Fibroblast of pulmonary artery (primary cell): Measurements from ENCODE around the gene CHD1L.

Experiments
- DNase-seq: peaks from one replicate; pipeline ENCODE4 v3.0.0-alpha.2; 2010; ENCODE audit warnings: low read depth
- H3K4me3 ChIP-seq: replicated peaks from 2 replicates; pipeline ENCODE4 v1.5.1; 2011; ENCODE audit warnings: low read depth, mild to moderate bottlenecking, control low read depth, low read length, moderate library complexity
- TF ChIP-seq, protein P1 (sequence below): IDR thresholded peaks from 2 replicates; pipeline ENCODE4 v1.5.1; 2011; ENCODE audit warnings: mild to moderate bottlenecking, control low read depth, low read length, inconsistent platforms; ENCODE audit errors: missing control alignments

CHD1L gene

GRCh38 chr1:147246044-147246690 is 3.7 kb downstream of the CHD1L start:
- DNase-seq = peak; percentile 16
- no peak overlapping the region for H3K4me3 ChIP-seq
- TF ChIP-seq, protein P1, sequence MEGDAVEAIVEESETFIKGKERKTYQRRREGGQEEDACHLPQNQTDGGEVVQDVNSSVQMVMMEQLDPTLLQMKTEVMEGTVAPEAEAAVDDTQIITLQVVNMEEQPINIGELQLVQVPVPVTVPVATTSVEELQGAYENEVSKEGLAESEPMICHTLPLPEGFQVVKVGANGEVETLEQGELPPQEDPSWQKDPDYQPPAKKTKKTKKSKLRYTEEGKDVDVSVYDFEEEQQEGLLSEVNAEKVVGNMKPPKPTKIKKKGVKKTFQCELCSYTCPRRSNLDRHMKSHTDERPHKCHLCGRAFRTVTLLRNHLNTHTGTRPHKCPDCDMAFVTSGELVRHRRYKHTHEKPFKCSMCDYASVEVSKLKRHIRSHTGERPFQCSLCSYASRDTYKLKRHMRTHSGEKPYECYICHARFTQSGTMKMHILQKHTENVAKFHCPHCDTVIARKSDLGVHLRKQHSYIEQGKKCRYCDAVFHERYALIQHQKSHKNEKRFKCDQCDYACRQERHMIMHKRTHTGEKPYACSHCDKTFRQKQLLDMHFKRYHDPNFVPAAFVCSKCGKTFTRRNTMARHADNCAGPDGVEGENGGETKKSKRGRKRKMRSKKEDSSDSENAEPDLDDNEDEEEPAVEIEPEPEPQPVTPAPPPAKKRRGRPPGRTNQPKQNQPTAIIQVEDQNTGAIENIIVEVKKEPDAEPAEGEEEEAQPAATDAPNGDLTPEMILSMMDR = no peak

DNA sequence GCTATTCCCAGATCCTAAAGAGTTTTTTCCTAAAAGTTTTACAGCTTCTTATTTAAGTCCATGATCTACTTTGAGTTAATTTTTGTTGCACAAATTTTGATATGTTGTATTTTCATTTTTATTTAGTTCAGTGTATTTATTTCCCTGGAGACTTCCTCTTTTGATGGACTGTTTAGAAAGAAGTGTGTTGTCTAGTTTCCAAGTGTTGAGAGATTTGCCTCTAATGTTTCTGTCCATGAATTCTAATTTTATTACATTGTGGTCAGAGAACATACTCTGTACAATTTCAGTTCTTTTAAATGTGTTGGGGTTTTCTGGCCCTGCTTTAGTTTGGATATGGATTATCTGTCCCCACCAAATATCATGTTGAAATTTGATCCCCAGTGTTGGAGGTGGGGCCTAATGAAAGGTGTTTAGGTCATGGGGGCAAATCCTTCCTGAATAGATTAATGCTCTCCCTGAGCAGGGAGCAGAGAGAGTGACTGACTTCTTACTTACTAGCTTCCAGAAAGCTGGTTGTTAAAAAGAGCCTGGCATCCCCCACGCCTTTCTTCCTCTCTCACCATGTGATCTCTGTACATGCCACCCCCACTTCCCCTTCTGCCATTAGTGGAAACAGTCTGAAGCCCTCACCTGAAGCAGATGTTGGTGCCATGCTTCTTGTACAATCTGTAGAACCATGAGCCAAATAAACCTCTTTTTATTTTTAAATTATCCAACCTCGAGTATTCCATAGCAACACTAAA is 4.6 kb downstream of the CHD1L start:
- no peak for DNase-seq
- H3K4me3 ChIP-seq = no peak overlapping the region
- TF ChIP-seq, protein P1 = no peak

DNA sequence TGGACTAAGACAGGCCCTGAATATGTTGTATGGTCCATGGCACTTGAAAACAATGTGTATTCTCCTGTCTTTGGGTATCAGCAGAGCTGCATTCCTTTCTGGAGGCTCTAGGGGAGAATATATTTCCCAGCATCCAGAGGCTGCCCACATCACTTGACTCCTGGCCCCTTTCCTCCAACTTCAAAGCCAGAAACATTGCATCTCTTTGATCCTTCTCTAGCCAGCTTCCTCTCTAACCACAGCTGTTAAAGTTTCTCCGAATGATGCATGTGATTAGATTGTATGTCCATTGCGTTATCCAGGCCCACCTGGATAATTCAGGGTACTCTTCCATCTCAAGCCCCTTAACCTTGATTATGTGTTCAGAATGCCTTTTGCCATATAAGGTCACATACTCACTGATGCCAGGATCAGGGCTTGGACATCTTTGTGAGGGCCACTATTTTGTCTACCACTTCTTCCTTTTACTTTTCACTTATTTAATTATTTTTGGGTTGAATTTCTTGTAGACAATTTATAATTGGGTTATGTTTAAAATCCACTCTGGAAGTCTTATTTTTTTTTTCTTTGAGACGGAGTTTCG is 5.3 kb downstream of the CHD1L start:
- DNase-seq = no peak
- H3K4me3 ChIP-seq = no peak overlapping the region
- TF ChIP-seq, protein P1 = no peak

GRCh38 chr1:147252540-147252939 is 10.1 kb downstream of the CHD1L start:
- no peak overlapping the region for H3K4me3 ChIP-seq
- TF ChIP-seq, protein P1 = no peak
- no peak for DNase-seq

DNA sequence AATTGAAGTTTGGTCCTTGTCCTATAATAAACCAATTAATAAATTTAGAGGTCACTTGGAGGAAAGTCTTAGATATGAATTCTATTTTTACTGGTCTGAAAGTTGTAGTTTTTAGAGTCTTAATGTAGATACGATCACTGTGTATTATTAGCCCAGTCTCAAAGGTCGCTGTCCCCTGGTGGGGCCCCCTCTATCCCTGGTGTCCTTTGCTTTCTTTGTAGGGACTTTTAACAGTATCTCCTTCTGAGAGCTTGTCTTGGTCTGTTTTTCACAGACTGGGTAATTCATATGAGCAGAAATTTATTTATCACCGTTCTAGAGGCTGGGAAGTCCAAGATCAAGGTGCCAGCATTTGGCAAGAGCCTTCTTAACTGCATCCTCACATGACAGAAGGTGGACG is 18.5 kb downstream of the CHD1L start:
- H3K4me3 ChIP-seq = no peak overlapping the region
- TF ChIP-seq, protein P1 = no peak
- DNase-seq = no peak

DNA sequence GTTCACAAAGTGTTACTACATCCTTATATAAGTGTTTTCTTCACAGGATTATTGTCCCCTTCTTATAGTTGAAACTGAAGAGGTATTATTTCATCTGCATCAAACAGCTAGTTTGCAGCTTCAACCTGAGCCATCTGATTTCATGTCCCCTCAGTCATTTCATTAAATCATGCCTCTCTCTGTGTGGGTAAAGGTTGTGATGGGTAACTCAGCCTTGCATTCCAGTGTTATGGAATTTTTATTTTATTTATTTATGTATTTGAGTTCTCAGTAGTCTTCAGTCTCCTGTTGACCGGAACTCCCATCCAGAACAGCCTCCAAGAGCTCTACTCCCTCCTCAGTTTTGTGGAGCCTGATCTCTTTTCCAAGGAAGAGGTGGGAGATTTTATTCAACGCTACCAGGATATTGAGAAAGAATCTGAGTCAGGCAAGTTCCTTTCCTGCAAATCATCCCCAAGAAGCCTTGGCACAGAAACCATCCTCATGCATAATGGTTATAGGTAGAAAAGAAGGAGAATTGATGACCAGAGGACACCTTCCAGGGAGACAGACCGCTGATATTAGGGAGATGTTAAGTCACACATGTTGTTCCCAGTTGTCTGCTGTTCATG is 21.8 kb downstream of the CHD1L start:
- peak; percentile 83 for DNase-seq
- no peak overlapping the region for H3K4me3 ChIP-seq
- TF ChIP-seq, protein P1 = no peak
